ENCODE results near the gene SENP3. TPM values are rescaled to one million over a fixed set of nuclear protein-coding genes. Genes with fewer than 3 reads are reported as not detected.

SENP3 gene
- polyA plus RNA-seq, 6 donors from 2014 or later, result 16.0 to 21.9 (median 18.2) TPM

DNA sequence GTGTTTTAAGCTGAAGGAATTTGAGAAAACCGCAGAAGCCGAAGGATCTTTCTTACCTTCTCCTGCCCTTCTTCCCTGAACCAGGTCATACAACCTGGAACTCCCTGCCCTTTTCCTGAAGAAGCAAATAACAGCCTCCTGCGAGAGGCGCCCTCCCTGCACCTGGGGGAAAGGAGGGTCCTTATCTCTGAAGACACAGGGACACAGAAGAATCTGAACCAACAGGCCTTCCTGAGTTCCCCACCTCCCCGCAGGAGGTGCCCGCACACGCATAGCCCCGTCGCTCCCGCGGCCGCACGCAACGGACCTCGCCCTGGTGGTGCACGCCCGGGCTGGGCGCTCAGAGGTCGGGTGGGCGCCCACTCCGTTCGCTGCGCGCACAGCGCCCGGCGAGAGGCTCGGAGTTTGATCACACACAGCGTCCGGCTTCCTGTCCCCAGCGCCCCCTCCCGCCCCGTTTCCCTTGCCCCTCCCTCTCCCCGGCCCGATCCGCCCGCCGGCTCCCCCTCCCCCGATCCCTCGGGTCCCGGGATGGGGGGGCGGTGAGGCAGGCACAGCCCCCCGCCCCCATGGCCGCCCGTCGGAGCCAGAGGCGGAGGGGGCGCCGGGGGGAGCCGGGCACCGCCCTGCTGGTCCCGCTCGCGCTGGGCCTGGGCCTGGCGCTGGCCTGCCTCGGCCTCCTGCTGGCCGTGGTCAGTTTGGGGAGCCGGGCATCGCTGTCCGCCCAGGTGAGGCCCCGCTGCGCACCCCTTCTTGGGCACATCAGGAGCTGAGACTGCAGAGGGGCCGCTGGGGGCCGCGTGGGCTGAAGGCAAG, 12.9 kb upstream of the SENP3 start, which contains the start of gene TNFSF12:
Gene TNFSF12, plus strand, starts transcription at position 474 of the 816 bp plus-strand sequence. Its CDS starts 96 bp downstream, at position 570.
- DNase-seq (peak; percentile 43), ATAC-seq (ENCODE audit: low read depth in 2 of 2) (peak; percentile 39 to 42)
- Mint-ChIP-seq H3K9me3 (no peaks in the 10 kb centered on the region), H3K27me3 (no peaks in the 10 kb centered on the region), H3K27ac (peak within 1 kb of the TSS; percentile 82 to 96 (median 89)), H3K36me3 (no peaks in the 10 kb centered on the region), H3K4me3 (peak within 1 kb of the TSS; percentile 67 to 94 (median 90)), H3K4me1 (peaks cover 36 to 60% (median 59%) of the 10 kb centered on the region in 3 donors)

DNA sequence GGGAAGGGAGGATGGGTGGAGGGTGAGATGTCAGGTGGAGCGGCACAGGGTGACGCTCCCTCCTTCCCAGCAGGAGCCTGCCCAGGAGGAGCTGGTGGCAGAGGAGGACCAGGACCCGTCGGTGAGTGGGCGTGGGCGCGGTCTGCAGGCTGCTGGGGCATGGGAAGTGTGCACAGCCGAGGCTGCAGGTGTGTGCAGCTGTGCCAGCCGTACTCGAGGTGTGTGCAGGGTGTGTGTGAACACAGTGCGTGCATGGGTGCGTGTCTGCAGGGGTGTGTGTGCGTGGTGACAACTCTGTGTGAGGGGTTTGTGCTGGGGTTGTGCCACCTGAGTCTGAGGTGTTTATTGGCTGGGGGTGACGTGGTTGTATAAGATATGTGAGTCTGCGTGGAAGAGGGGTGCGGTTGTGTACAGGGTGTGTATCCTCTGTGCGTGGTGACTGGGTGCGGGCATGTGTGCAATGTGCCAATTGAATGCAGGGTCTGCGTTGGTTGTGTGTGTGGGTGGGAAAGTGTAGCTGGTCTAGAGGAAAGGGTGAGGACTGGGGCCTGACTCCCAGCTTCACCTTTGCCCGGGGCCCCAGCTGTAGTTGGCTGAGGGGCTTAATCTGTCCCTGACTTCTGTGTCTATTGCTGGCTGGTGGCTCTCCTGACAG, 12.2 kb upstream of the SENP3 start:
- Mint-ChIP-seq H3K4me3 (peak overlapping the region; percentile 67 to 94 (median 88)), H3K9me3 (no peaks in the 10 kb centered on the region), H3K36me3 (no peaks in the 10 kb centered on the region), H3K4me1 (peaks cover 40 to 64% (median 63%) of the 10 kb centered on the region in 3 donors), H3K27me3 (no peaks in the 10 kb centered on the region), H3K27ac (peak overlapping the region in 5 of 6 donors; percentile 49 to 96 (median 82))
- ATAC-seq (ENCODE audit: low read depth in 2 of 2) (peak; percentile 38 to 39), DNase-seq (no peak)

DNA sequence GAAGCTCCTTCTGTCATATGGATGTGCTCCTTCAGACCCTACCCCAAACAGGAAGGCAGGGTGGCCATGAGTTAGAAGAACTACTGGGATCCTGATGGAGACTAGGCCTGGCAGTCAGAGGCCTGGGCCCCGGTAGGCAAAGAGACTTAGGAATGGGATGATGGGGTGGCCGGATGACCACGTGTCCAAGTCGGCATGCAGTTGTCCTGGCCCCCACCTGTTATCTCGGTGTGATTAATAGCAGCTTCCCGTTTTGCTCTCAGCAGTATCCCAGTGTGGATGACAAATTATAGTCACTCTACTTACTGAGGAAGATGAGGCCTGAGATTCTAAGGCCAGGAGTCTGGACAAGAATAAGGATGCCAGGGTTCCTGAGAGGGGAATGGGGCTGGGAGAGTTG, 11.4 kb upstream of the SENP3 start:
- H3K9me3 Mint-ChIP-seq, result no peaks in the 10 kb centered on the region
- H3K36me3 Mint-ChIP-seq, result no peaks in the 10 kb centered on the region
- no peak for DNase-seq
- no peaks in the 10 kb centered on the region for H3K27me3 Mint-ChIP-seq
- H3K4me1 Mint-ChIP-seq, result peaks cover 45 to 71% (median 69%) of the 10 kb centered on the region in 3 donors
- no peak for ATAC-seq (ENCODE audit: low read depth in 2 of 2)
- H3K27ac Mint-ChIP-seq, result peak overlapping the region in 4 of 6 donors; percentile 49 to 90 (median 52)
- peak overlapping the region; percentile 67 to 94 (median 88) for H3K4me3 Mint-ChIP-seq

DNA sequence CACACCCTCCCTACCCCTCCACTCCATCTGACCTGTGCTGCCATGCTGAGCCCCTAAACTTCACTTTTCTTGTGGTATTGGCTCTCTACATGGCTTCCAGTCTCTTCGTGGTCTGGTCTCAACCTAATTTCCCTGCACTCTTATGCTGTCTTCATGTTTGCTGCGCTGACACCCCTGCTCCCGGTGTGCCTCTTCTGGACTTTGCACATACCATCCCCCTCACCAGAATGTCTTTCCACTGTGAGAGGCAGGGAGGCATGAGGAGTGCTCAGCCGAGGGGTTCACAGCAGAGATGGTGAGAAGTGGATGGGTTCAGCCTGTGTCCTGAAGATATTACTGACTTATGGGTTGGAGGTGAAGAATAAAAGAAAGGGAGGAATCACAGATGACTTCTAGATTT, 10.3 kb upstream of the SENP3 start:
- no peaks in the 10 kb centered on the region for H3K27me3 Mint-ChIP-seq
- H3K36me3 Mint-ChIP-seq, result no peaks in the 10 kb centered on the region
- no peak for DNase-seq
- peak overlapping the region; percentile 49 to 90 (median 74) for H3K27ac Mint-ChIP-seq
- no peak for ATAC-seq (ENCODE audit: low read depth in 2 of 2)
- no peaks in the 10 kb centered on the region for H3K9me3 Mint-ChIP-seq
- peaks cover 49 to 75% (median 75%) of the 10 kb centered on the region in 3 donors for H3K4me1 Mint-ChIP-seq
- peak overlapping the region in 5 of 8 donors; percentile 29 to 90 (median 57) for H3K4me3 Mint-ChIP-seq

DNA sequence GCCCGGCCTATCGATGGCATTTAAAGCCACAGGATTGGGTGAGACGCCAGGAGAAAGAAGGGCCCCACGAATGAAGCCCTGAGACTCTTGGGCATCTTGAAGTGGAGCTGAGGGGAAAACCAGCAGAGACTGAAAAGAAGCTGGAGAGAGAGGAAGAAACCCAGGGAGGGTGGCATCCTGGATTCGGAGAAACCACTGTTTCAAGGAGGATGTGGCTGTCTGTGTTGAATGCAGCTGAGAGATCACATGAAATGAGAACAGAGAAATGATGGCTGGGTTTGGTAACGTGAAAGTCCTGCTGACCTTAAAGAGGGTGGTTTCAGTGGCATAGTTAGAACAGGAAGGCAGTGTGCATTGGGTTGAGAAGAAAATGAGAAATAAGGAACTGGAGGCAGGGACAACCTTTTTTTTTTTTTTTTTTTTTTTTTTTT, 9.1 kb upstream of the SENP3 start:
- Mint-ChIP-seq H3K4me3 (peak overlapping the region; percentile 41 to 87 (median 72)), H3K27me3 (no peaks in the 10 kb centered on the region), H3K4me1 (peaks cover 52 to 76% (median 76%) of the 10 kb centered on the region in 3 donors), H3K9me3 (no peaks in the 10 kb centered on the region), H3K36me3 (no peaks in the 10 kb centered on the region), H3K27ac (peak overlapping the region; percentile 49 to 91 (median 80))
- ATAC-seq (ENCODE audit: low read depth in 2 of 2), result peak; percentile 87 to 88
- DNase-seq, result peak; percentile 84

DNA sequence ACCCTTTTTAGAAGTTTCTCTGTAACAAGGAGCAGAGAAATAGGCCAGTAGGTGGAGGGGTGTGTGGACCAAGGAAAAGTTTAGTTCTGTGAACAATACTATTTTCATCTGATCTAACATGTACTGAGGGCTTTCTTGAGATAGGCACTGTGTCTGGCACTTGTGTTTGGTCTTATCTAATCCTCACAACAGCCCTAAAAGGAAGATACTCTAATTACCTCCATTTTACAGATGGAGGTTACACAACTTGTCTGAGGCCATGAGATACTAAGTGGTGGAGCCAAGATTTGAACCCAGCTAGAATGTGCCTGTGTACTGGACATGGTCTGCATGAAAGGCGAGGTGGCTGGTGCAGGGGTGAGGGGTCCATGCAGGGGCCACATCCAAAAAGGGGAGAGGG, 8.4 kb upstream of the SENP3 start:
- peaks cover 54 to 76% (median 76%) of the 10 kb centered on the region in 3 donors for H3K4me1 Mint-ChIP-seq

DNA sequence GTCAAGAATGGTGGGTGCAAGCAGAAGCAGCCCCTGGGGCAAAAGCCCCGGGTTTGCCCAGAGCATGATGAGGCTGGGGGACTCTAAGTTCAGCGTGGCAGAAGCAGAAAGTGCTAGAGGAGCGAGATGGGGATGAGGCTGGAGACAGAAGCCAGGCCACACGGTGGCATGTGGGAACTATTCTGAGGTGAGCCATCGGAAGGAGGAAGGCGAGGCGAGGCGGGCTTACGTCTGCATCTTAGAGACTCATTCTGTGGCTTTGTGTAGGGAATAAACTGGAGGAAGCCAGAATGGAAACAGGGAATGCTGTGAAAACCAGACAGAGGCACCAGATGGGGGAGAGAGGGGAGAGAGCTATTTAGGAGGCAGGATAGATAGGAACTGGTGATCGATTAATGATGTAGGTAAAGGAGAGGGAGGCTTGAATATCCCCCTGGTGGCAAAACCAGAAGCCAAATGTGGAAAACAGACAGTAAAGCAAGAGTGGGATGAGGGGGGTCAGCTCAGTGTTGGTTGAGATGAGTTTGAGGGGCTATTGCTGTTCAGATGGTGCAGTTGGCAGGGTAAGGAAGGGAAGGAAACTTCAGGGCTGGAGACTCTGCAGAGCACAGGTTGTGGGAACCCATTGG, 6.3 kb upstream of the SENP3 start:
- Mint-ChIP-seq H3K27me3 (no peaks in the 10 kb centered on the region), H3K9me3 (no peaks in the 10 kb centered on the region), H3K36me3 (no peaks in the 10 kb centered on the region), H3K27ac (peak overlapping the region in 5 of 6 donors; percentile 12 to 97 (median 84)), H3K4me1 (peaks cover 63 to 82% (median 81%) of the 10 kb centered on the region in 3 donors), H3K4me3 (peak overlapping the region in 4 of 8 donors; percentile 27 to 62 (median 48))
- ATAC-seq (ENCODE audit: low read depth in 2 of 2) (no peak), DNase-seq (no peak)

More for the DNA sequence above, 8.4 kb upstream of the SENP3 start:
- no peak for ATAC-seq (ENCODE audit: low read depth in 2 of 2)
- Mint-ChIP-seq H3K27ac (peak overlapping the region; percentile 49 to 94 (median 86)), H3K36me3 (no peaks in the 10 kb centered on the region), H3K4me3 (peak overlapping the region; percentile 41 to 87 (median 78)), H3K9me3 (no peaks in the 10 kb centered on the region), H3K27me3 (no peaks in the 10 kb centered on the region)
- no peak for DNase-seq

DNA sequence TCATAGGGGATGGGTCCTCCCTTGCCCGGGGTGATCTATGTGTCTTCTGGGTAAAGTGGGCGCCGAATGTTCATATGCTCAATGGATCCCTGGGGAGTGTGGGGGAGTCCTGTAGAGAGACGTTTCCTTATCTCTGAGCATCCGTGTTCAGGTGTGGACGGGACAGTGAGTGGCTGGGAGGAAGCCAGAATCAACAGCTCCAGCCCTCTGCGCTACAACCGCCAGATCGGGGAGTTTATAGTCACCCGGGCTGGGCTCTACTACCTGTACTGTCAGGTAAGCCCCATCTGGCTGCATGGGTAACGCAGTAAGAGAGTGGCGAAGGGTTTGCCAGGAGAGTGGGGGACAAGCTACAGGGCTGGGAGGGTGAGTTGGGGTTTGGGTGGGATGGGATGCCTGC, 5.1 kb upstream of the SENP3 start:
- ATAC-seq (ENCODE audit: low read depth in 2 of 2) (no peak), DNase-seq (no peak)
- Mint-ChIP-seq H3K4me3 (peak overlapping the region in 7 of 8 donors; percentile 3 to 62 (median 52)), H3K4me1 (peaks cover 66 to 82% (median 81%) of the 10 kb centered on the region in 3 donors), H3K27ac (peak overlapping the region; percentile 19 to 98 (median 62)), H3K9me3 (no peaks in the 10 kb centered on the region), H3K27me3 (no peaks in the 10 kb centered on the region), H3K36me3 (no peaks in the 10 kb centered on the region)

DNA sequence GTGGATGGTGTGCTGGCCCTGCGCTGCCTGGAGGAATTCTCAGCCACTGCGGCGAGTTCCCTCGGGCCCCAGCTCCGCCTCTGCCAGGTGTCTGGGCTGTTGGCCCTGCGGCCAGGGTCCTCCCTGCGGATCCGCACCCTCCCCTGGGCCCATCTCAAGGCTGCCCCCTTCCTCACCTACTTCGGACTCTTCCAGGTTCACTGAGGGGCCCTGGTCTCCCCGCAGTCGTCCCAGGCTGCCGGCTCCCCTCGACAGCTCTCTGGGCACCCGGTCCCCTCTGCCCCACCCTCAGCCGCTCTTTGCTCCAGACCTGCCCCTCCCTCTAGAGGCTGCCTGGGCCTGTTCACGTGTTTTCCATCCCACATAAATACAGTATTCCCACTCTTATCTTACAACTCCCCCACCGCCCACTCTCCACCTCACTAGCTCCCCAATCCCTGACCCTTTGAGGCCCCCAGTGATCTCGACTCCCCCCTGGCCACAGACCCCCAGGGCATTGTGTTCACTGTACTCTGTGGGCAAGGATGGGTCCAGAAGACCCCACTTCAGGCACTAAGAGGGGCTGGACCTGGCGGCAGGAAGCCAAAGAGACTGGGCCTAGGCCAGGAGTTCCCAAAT, 4.5 kb upstream of the SENP3 start:
- H3K27ac Mint-ChIP-seq, result peak overlapping the region in 4 of 6 donors; percentile 61 to 99 (median 84)
- no peak for DNase-seq
- no peaks in the 10 kb centered on the region for H3K27me3 Mint-ChIP-seq
- no peaks in the 10 kb centered on the region for H3K36me3 Mint-ChIP-seq
- ATAC-seq (ENCODE audit: low read depth in 2 of 2), result no peak
- peak overlapping the region in 4 of 8 donors; percentile 91 to 98 (median 96) for H3K4me3 Mint-ChIP-seq
- peaks cover 67 to 77% (median 76%) of the 10 kb centered on the region in 3 donors for H3K4me1 Mint-ChIP-seq
- no peaks in the 10 kb centered on the region for H3K9me3 Mint-ChIP-seq

DNA sequence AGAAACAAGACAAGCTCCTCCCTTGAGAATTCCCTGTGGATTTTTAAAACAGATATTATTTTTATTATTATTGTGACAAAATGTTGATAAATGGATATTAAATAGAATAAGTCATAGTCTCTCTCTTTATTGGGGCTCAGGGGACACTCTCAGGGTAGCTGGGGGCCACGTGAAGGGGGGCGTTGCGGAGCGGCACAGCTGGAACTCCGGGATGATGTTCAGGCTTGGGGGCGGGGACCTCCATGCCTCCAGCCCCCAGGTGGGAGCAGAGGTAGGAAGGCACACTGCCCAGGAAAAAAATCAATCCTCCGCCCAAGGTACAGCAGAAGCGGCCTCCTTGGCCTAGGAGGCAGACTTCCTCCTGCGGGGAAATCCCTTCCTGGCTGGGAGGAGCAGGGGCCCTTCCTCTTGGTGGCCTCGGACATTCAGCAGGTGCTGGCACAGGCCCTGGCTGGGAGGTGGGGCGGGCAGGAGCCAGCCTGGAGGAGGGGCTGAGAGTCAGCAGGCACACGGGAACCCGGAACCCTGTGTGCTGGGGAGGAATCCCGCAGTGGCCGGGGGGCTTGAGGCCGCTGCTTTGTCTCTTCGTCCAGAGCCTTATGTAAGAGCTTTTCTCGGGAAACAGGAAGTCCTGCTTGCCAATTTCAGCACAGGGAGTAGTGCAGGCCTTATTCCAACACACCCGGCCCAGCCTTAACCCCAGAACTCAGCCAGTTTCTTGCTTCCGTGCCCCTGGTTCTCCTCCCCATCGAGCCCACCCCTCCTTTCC, 3.8 kb upstream of the SENP3 start:
- H3K27me3 Mint-ChIP-seq, result no peaks in the 10 kb centered on the region
- peak; percentile 61 for DNase-seq
- peaks cover 68 to 77% (median 76%) of the 10 kb centered on the region in 3 donors for H3K4me1 Mint-ChIP-seq

DNA sequence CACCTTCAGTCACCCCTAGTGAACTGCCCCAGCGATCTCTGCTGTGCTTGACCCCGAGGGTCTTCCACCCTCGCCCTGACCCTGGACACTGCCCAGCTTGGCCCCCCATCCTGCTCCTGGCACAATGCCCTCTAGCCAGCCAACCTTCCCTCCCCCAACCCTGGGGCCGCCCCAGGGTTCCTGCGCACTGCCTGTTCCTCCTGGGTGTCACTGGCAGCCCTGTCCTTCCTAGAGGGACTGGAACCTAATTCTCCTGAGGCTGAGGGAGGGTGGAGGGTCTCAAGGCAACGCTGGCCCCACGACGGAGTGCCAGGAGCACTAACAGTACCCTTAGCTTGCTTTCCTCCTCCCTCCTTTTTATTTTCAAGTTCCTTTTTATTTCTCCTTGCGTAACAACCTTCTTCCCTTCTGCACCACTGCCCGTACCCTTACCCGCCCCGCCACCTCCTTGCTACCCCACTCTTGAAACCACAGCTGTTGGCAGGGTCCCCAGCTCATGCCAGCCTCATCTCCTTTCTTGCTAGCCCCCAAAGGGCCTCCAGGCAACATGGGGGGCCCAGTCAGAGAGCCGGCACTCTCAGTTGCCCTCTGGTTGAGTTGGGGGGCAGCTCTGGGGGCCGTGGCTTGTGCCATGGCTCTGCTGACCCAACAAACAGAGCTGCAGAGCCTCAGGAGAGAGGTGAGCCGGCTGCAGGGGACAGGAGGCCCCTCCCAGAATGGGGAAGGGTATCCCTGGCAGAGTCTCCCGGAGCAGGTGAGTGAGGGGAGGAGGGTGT, 3.0 kb upstream of the SENP3 start, which contains the start of gene TNFSF13:
Gene TNFSF13, plus strand, starts transcription at position 207 of the 776 bp plus-strand sequence. Its CDS starts 290 bp downstream, at position 497.
- peak; percentile 59 for DNase-seq
- Mint-ChIP-seq H3K4me3 (peak within 1 kb of the TSS; percentile 90 to 98 (median 96)), H3K36me3 (no peaks in the 10 kb centered on the region), H3K4me1 (peaks cover 62 to 71% (median 70%) of the 10 kb centered on the region in 3 donors), H3K27me3 (no peaks in the 10 kb centered on the region), H3K9me3 (no peaks in the 10 kb centered on the region), H3K27ac (peak within 1 kb of the TSS; percentile 95 to 99 (median 98))
- ATAC-seq (ENCODE audit: low read depth in 2 of 2), result no peak

More for the DNA sequence above, 3.8 kb upstream of the SENP3 start:
- peak overlapping the region; percentile 90 to 98 (median 96) for H3K4me3 Mint-ChIP-seq
- no peaks in the 10 kb centered on the region for H3K9me3 Mint-ChIP-seq
- H3K27ac Mint-ChIP-seq, result peak overlapping the region; percentile 84 to 99 (median 98)
- H3K36me3 Mint-ChIP-seq, result no peaks in the 10 kb centered on the region
- ATAC-seq (ENCODE audit: low read depth in 2 of 2), result peak; percentile 14 to 24

Measured in naive B cell (primary cell).